Measurements from ENCODE around the gene ACOX1.

DNA sequence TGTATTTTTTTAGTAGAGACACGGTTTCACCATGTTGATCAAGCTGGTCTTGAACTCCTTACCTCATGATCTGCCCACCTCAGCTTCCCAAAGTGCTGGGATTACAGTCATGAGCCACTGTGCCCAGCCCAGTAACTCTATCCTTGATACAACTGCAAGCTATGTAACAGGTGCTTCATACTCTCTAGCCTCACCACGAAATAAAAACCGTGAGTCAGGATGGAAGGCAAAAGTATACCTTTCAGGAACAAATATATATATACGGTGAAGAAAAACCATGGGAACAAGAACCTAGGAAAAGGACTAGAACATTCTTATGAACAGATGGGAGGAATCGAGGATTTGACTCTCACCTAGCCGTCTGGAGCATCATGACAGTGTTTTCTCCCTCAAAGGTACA is 28.5 kb downstream of the ACOX1 start:
- TF ChIP-seq, protein P1, sequence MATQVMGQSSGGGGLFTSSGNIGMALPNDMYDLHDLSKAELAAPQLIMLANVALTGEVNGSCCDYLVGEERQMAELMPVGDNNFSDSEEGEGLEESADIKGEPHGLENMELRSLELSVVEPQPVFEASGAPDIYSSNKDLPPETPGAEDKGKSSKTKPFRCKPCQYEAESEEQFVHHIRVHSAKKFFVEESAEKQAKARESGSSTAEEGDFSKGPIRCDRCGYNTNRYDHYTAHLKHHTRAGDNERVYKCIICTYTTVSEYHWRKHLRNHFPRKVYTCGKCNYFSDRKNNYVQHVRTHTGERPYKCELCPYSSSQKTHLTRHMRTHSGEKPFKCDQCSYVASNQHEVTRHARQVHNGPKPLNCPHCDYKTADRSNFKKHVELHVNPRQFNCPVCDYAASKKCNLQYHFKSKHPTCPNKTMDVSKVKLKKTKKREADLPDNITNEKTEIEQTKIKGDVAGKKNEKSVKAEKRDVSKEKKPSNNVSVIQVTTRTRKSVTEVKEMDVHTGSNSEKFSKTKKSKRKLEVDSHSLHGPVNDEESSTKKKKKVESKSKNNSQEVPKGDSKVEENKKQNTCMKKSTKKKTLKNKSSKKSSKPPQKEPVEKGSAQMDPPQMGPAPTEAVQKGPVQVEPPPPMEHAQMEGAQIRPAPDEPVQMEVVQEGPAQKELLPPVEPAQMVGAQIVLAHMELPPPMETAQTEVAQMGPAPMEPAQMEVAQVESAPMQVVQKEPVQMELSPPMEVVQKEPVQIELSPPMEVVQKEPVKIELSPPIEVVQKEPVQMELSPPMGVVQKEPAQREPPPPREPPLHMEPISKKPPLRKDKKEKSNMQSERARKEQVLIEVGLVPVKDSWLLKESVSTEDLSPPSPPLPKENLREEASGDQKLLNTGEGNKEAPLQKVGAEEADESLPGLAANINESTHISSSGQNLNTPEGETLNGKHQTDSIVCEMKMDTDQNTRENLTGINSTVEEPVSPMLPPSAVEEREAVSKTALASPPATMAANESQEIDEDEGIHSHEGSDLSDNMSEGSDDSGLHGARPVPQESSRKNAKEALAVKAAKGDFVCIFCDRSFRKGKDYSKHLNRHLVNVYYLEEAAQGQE (IDR thresholded peaks at IDR 0.05; ENCODE audit: low read depth): no peak
- no peak for TF ChIP-seq EP300 (IDR thresholded peaks at IDR 0.05; ENCODE audit: borderline replicate concordance)
- TF ChIP-seq RAD21 (IDR thresholded peaks at IDR 0.05; ENCODE audit: low read depth): no peak
- TF ChIP-seq, protein P2, sequence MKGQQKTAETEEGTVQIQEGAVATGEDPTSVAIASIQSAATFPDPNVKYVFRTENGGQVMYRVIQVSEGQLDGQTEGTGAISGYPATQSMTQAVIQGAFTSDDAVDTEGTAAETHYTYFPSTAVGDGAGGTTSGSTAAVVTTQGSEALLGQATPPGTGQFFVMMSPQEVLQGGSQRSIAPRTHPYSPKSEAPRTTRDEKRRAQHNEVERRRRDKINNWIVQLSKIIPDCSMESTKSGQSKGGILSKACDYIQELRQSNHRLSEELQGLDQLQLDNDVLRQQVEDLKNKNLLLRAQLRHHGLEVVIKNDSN (IDR thresholded peaks at IDR 0.05): no peak
- TF ChIP-seq YY1 (IDR thresholded peaks at IDR 0.05; ENCODE audit: low read depth): no peak
- TF ChIP-seq CEBPB (IDR thresholded peaks at IDR 0.05): no peak
- TF ChIP-seq CREB1 (IDR thresholded peaks at IDR 0.05; ENCODE audit: low read depth): no peak

Measured in Ishikawa (cell line).